Stimulated activated CD4-positive, alpha-beta T cell treated with anti-CD3 and anti-CD28 coated beads, Interleukin-4, amount 100 ng/mL, for 48 hours (primary cell): Measurements from ENCODE around the gene PSMB9.

Experiments
- DNase-seq, 2 donors: peaks; one replicate each; pipeline ENCODE4 v3.0.0-alpha.2; 2020; ENCODE audit warnings: low read depth in 2 of 2

PSMB9 gene

GRCh38 chr6:32839356-32839755, 14.6 kb upstream of the PSMB9 start:
- no peak for DNase-seq

GRCh38 chr6:32840604-32841246, 13.3 kb upstream of the PSMB9 start:
- no peak for DNase-seq

GRCh38 chr6:32842021-32842650, 11.9 kb upstream of the PSMB9 start:
- DNase-seq: no peak

GRCh38 chr6:32842690-32843089, 11.3 kb upstream of the PSMB9 start:
- DNase-seq: no peak

- no peak for DNase-seq
Measured at GRCh38 chr6:32843331-32843978, 10.5 kb upstream of the PSMB9 start.

GRCh38 chr6:32843979-32844838, 9.8 kb upstream of the PSMB9 start, which contains the start of gene PSMB8:
Gene PSMB8 (minus strand): TSS chr6:32844047. CDS start chr6:32843996, 51 bp downstream.
- peak; percentile 93 to 98 for DNase-seq

- no peak for DNase-seq
Measured at GRCh38 chr6:32844839-32845383, 9.1 kb upstream of the PSMB9 start.

GRCh38 chr6:32845384-32845884, 8.6 kb upstream of the PSMB9 start:
- DNase-seq: no peak

GRCh38 chr6:32847004-32847403, 7.0 kb upstream of the PSMB9 start:
- no peak for DNase-seq

GRCh38 chr6:32847795-32848194, 6.2 kb upstream of the PSMB9 start:
- DNase-seq: no peak

- no peak for DNase-seq
Measured at GRCh38 chr6:32849126-32849525, 4.9 kb upstream of the PSMB9 start.

- DNase-seq: no peak
Measured at GRCh38 chr6:32851025-32851424, 3.0 kb upstream of the PSMB9 start.

- no peak for DNase-seq
Measured at GRCh38 chr6:32852018-32852843, 1.8 kb upstream of the PSMB9 start.

- no peak for DNase-seq
Measured at GRCh38 chr6:32852844-32853540, 1.0 kb upstream of the PSMB9 start.

GRCh38 chr6:32854376-32855178, 585 bp downstream of the PSMB9 start:
- DNase-seq: no peak

- DNase-seq: no peak
Measured at GRCh38 chr6:32855467-32856174, 1.6 kb downstream of the PSMB9 start.

GRCh38 chr6:32857156-32857891, 3.3 kb downstream of the PSMB9 start:
- no peak for DNase-seq

- no peak for DNase-seq
Measured at GRCh38 chr6:32858194-32858593, 4.2 kb downstream of the PSMB9 start.
